ENCODE results near the gene NF1. TPM values are rescaled to one million over a fixed set of nuclear protein-coding genes. Genes with fewer than 3 reads are reported as not detected.
"Not testable (repeated sequence)": the region's sequence is repeated elsewhere in the genome, so short reads cannot be mapped to it uniquely, and the experiment has no call there.

NF1 gene
- total RNA-seq, 6 experiments from 2014 or later, result 45.0 to 62.6 (median 54.0) TPM

GRCh38 chr17:31260151-31260550 is 165.4 kb downstream of the NF1 start:
- peaks cover 6% of the 10 kb centered on the region for H3K4me1 Mint-ChIP-seq (ENCODE audit: low read depth)

GRCh38 chr17:31261601-31262000 is 166.8 kb downstream of the NF1 start:
- H3K4me3 Mint-ChIP-seq, result no peak overlapping the region
- H3K27me3 Mint-ChIP-seq (ENCODE audit: insufficient read depth), result peaks cover 2% of the 10 kb centered on the region
- H3K27ac Mint-ChIP-seq, result no peak overlapping the region
- H3K36me3 Mint-ChIP-seq (ENCODE audit: low read depth), result peaks cover 33% of the 10 kb centered on the region
- no peaks in the 10 kb centered on the region for H3K9me3 Mint-ChIP-seq
- H3K4me1 Mint-ChIP-seq (ENCODE audit: low read depth), result peaks cover 11% of the 10 kb centered on the region
- TF ChIP-seq CTCF (IDR thresholded peaks at IDR 0.05), result no peak
- DNase-seq, result no peak

More at GRCh38 chr17:31260151-31260550, 165.4 kb downstream of the NF1 start:
- peaks cover 24% of the 10 kb centered on the region for H3K36me3 Mint-ChIP-seq (ENCODE audit: low read depth)
- TF ChIP-seq CTCF (IDR thresholded peaks at IDR 0.05), result no peak
- no peak for DNase-seq
- no peaks in the 10 kb centered on the region; the same call in 1 of the 2 replicates for H3K27me3 Mint-ChIP-seq (ENCODE audit: insufficient read depth)
- H3K27ac Mint-ChIP-seq, result no peak overlapping the region
- no peaks in the 10 kb centered on the region for H3K9me3 Mint-ChIP-seq
- no peak overlapping the region for H3K4me3 Mint-ChIP-seq

- Mint-ChIP-seq H3K36me3 (ENCODE audit: low read depth) (peaks cover 46% of the 10 kb centered on the region), H3K4me1 (ENCODE audit: low read depth) (peaks cover 24% of the 10 kb centered on the region)
- H3K9me3 Mint-ChIP-seq; H3K27me3 Mint-ChIP-seq (ENCODE audit: insufficient read depth); H3K4me3 Mint-ChIP-seq; DNase-seq; H3K27ac Mint-ChIP-seq: not testable (repeated sequence)
Measured at GRCh38 chr17:31262923-31263322, 168.1 kb downstream of the NF1 start.

GRCh38 chr17:31266042-31266441 is 171.3 kb downstream of the NF1 start:
- DNase-seq, result no peak
- peaks cover 4% of the 10 kb centered on the region for H3K27me3 Mint-ChIP-seq (ENCODE audit: insufficient read depth)
- no peak overlapping the region for H3K4me3 Mint-ChIP-seq
- no peaks in the 10 kb centered on the region for H3K9me3 Mint-ChIP-seq
- peaks cover 49% of the 10 kb centered on the region for H3K36me3 Mint-ChIP-seq (ENCODE audit: low read depth)
- peak overlapping the region; percentile 37 for H3K27ac Mint-ChIP-seq
- peak; percentile 35 for TF ChIP-seq CTCF (IDR thresholded peaks at IDR 0.05)
- peaks cover 51% of the 10 kb centered on the region for H3K4me1 Mint-ChIP-seq (ENCODE audit: low read depth)

- TF ChIP-seq CTCF (IDR thresholded peaks at IDR 0.05), result no peak
- H3K9me3 Mint-ChIP-seq, result no peaks in the 10 kb centered on the region
- H3K27me3 Mint-ChIP-seq (ENCODE audit: insufficient read depth), result peaks cover 4% of the 10 kb centered on the region
- peaks cover 59% of the 10 kb centered on the region for H3K36me3 Mint-ChIP-seq (ENCODE audit: low read depth)
- peak overlapping the region; percentile 52 for H3K4me3 Mint-ChIP-seq
- H3K4me1 Mint-ChIP-seq (ENCODE audit: low read depth), result peaks cover 67% of the 10 kb centered on the region
- DNase-seq, result no peak
- H3K27ac Mint-ChIP-seq, result peak overlapping the region; percentile 83
Measured at GRCh38 chr17:31269036-31269577, 174.3 kb downstream of the NF1 start.

GRCh38 chr17:31269578-31269983 is 174.8 kb downstream of the NF1 start:
- H3K27me3 Mint-ChIP-seq (ENCODE audit: insufficient read depth), result peaks cover 4% of the 10 kb centered on the region
- TF ChIP-seq CTCF (IDR thresholded peaks at IDR 0.05), result no peak
- peaks cover 64% of the 10 kb centered on the region for H3K36me3 Mint-ChIP-seq (ENCODE audit: low read depth)
- peak; percentile 92 for DNase-seq
- peak overlapping the region; percentile 52 for H3K4me3 Mint-ChIP-seq
- peak overlapping the region; percentile 83 for H3K27ac Mint-ChIP-seq
- peaks cover 72% of the 10 kb centered on the region for H3K4me1 Mint-ChIP-seq (ENCODE audit: low read depth)
- no peaks in the 10 kb centered on the region for H3K9me3 Mint-ChIP-seq
